Liver (tissue), 9 donors: Measurements from ENCODE around the gene IGFALS. TPM values are rescaled to one million over a fixed set of nuclear protein-coding genes. Genes with fewer than 3 reads are reported as not detected.
A peak's percentile ranks its signal among the peaks of the same experiment; 100 is the strongest.

Source experiments
- DNase-seq: peaks from one replicate; pipeline ENCODE4 v3.0.0-alpha.2; 2017; ENCODE audit warnings: low spot score
- H3K27ac ChIP-seq, 2 donors: one replicate each; pipeline ENCODE4 v1.7.0; 2013; ENCODE audit warnings: inconsistent platforms in 2 of 2, low read length in 2 of 2, control low read depth in 1 of 2, low read depth in 1 of 2, mild to moderate bottlenecking in 1 of 2
- H3K27me3 ChIP-seq, 4 donors: one replicate each; pipeline versions ENCODE4 v1.6.1 to v1.7.0; 2013; ENCODE audit warnings: low read length in 3 of 4, inconsistent platforms in 1 of 4, mild to moderate bottlenecking in 1 of 4, moderate library complexity in 1 of 4; ENCODE audit not compliant: control insufficient read depth in 4 of 4, insufficient read depth in 4 of 4
- H3K36me3 ChIP-seq, 4 donors: one replicate each; pipeline versions ENCODE4 v1.6.1 to v1.7.0; 2013; ENCODE audit warnings: low read length in 3 of 4, mild to moderate bottlenecking in 3 of 4, low read depth in 1 of 4, moderate library complexity in 1 of 4; ENCODE audit not compliant: control insufficient read depth in 4 of 4, insufficient read depth in 3 of 4
- H3K4me1 ChIP-seq, 4 donors: one replicate each; pipeline versions ENCODE4 v1.6.1 to v1.7.0; 2013; ENCODE audit warnings: low read length in 3 of 4, mild to moderate bottlenecking in 3 of 4, moderate library complexity in 1 of 4; ENCODE audit not compliant: control insufficient read depth in 4 of 4, insufficient read depth in 4 of 4
- H3K4me3 ChIP-seq, 3 donors: one replicate each; pipeline versions ENCODE4 v1.6.1 to v1.7.0; 2013; ENCODE audit warnings: low read length in 3 of 3, control low read depth in 1 of 3, low read depth in 1 of 3, mild to moderate bottlenecking in 1 of 3
- H3K9ac ChIP-seq, 2 donors: one replicate each; pipeline ENCODE4 v1.7.0; 2013; ENCODE audit warnings: low read length in 2 of 2, mild to moderate bottlenecking in 2 of 2, moderate library complexity in 2 of 2, control low read depth in 1 of 2, low read depth in 1 of 2
- H3K9me3 ChIP-seq, 4 donors: one replicate each; pipeline versions ENCODE4 v1.6.1 to v1.7.0; 2013; ENCODE audit warnings: low read length in 3 of 4; ENCODE audit not compliant: control insufficient read depth in 4 of 4
- EGR1 ChIP-seq, 2 donors: IDR thresholded peaks; 2 replicates each; pipeline ENCODE4 v1.6.1; 2016 to 2018; ENCODE audit warnings: antibody characterized with exemption in 2 of 2, low read depth in 2 of 2
- FOXA1 ChIP-seq: IDR thresholded peaks from 2 replicates; pipeline ENCODE4 v1.6.1; 2016; ENCODE audit warnings: antibody characterized with exemption
- FOXA2 ChIP-seq: IDR thresholded peaks from 2 replicates; pipeline ENCODE4 v1.6.1; 2016; ENCODE audit warnings: antibody characterized with exemption
- GABPA ChIP-seq, 2 donors: IDR thresholded peaks in 1 of 2; conservative IDR thresholded peaks in 1 of 2; 2 replicates each; pipeline ENCODE4 v1.6.1; 2016; ENCODE audit warnings: antibody characterized with exemption in 2 of 2, mild to moderate bottlenecking in 1 of 2, moderate library complexity in 1 of 2
- HNF4A ChIP-seq, 2 donors: conservative IDR thresholded peaks; 2 replicates each; pipeline ENCODE4 v1.6.1; 2016; ENCODE audit warnings: antibody characterized with exemption in 2 of 2, mild to moderate bottlenecking in 2 of 2
- HNF4G ChIP-seq: IDR thresholded peaks from 2 replicates; pipeline ENCODE4 v1.6.1; 2016; ENCODE audit warnings: antibody characterized with exemption
- JUND ChIP-seq, 2 donors: IDR thresholded peaks; 2 replicates each; pipeline ENCODE4 v1.6.1; 2016; ENCODE audit warnings: antibody characterized with exemption in 2 of 2
- NR2F2 ChIP-seq: IDR thresholded peaks from 2 replicates; pipeline ENCODE4 v1.6.1; 2016; ENCODE audit warnings: antibody characterized with exemption
- RAD21 ChIP-seq, 2 donors: IDR thresholded peaks; 2 replicates each; pipeline ENCODE4 v1.6.1; 2016; ENCODE audit warnings: antibody characterized with exemption in 2 of 2, mild to moderate bottlenecking in 2 of 2
- RXRA ChIP-seq, 2 donors: IDR thresholded peaks; 2 replicates each; pipeline ENCODE4 v1.6.1; 2017 to 2018; ENCODE audit warnings: antibody characterized with exemption in 2 of 2, mild to moderate bottlenecking in 1 of 2
- TAF1 ChIP-seq: conservative IDR thresholded peaks from 2 replicates; pipeline ENCODE4 v1.6.1; 2016; ENCODE audit warnings: antibody characterized with exemption, mild to moderate bottlenecking
- YY1 ChIP-seq: IDR thresholded peaks from 2 replicates; pipeline ENCODE4 v1.6.1; 2016; ENCODE audit warnings: antibody characterized with exemption, mild to moderate bottlenecking
- WGBS: extraction: QIAGEN DNeasy Blood & Tissue Kit; methylation state at CpG from one replicate; pipeline ENCODE4 v1.1.7; 2013; 5-methylcytosine and 5-hydroxymethylcytosine counted together
- polyA plus RNA-seq, 2 donors: library from polyadenylated mRNA; stranded (reverse) in 1 of 2; unstranded in 1 of 2; fragments of 200-250 nt in 1 of 2; fragments of >200 nt in 1 of 2; fragmentation: Nextera tagmentation in 1 of 2; extraction: Ambion mirVana in 1 of 2; gene quantifications; one replicate each; pipeline versions ENCODE4 v1.2.1 to v1.2.3, GENCODE V29; 2013 to 2015
- total RNA-seq, 2 donors: library from RNA; depleted of rRNA; stranded (reverse); fragments of >200 nt; gene quantifications; one replicate each; pipeline ENCODE4 v1.2.3, GENCODE V29; 2014
- TF ChIP-seq, protein P1 (sequence below): IDR thresholded peaks from 2 replicates; pipeline ENCODE4 v1.6.1; 2016; ENCODE audit warnings: antibody characterized with exemption
- TF ChIP-seq, protein P2 (sequence below): fragments of 150-350 bp; IDR thresholded peaks from 2 replicates; pipeline ENCODE4 v1.5.1; 2017; ENCODE audit warnings: improper control_type of control experiment, low read depth, low read length; ENCODE audit not compliant: missing input control
- TF ChIP-seq, protein P3 (sequence below): IDR thresholded peaks from 2 replicates; pipeline ENCODE4 v1.6.1; 2016; ENCODE audit warnings: antibody characterized with exemption, mild to moderate bottlenecking
- TF ChIP-seq, protein P4 (sequence below): IDR thresholded peaks from 2 replicates; pipeline ENCODE4 v1.6.1; 2016; ENCODE audit warnings: antibody characterized with exemption
- donor health status: healthy.
- donor health status: healthy.
- donor health status: healthy.
- donor health status: healthy.
- donor health status: healthy.

Gene IGFALS
- total and polyA plus RNA-seq, 4 donors, result 19.8 to 161 (median 68.4) TPM

DNA sequence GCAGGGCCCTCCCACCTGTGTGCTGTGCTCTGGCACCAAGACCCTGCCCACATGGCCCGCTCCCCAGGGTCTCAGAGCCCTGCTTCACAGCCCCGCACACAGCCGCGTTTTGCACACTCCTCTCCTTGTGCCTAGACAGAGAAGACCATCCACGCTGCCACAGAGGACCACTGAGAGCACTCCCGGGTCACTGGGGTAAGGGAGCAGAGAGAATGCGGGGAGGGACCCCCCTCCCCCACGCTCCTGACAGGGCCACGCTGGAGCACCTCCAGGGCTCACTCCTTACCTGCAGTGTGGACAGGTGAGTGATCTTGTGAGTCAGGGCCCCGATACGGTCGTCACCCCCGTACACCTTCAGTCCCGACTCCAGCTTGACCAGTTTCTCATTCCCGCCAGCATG is 26.1 kb upstream of the IGFALS start:
- no peak for DNase-seq
- Histone ChIP-seq H3K27me3 (no peaks in the 10 kb centered on the region), H3K36me3 (peaks cover 12 to 29% (median 28%) of the 10 kb centered on the region in 4 donors), H3K4me1 (peaks cover 8 to 88% (median 77%) of the 10 kb centered on the region in 4 donors), H3K27ac (no peak overlapping the region), H3K9ac (no peak overlapping the region), H3K9me3 (no peaks in the 10 kb centered on the region), H3K4me3 (no peak overlapping the region)
- TF ChIP-seq, protein P1, sequence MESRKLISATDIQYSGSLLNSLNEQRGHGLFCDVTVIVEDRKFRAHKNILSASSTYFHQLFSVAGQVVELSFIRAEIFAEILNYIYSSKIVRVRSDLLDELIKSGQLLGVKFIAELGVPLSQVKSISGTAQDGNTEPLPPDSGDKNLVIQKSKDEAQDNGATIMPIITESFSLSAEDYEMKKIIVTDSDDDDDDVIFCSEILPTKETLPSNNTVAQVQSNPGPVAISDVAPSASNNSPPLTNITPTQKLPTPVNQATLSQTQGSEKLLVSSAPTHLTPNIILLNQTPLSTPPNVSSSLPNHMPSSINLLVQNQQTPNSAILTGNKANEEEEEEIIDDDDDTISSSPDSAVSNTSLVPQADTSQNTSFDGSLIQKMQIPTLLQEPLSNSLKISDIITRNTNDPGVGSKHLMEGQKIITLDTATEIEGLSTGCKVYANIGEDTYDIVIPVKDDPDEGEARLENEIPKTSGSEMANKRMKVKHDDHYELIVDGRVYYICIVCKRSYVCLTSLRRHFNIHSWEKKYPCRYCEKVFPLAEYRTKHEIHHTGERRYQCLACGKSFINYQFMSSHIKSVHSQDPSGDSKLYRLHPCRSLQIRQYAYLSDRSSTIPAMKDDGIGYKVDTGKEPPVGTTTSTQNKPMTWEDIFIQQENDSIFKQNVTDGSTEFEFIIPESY, result no peak
- TF ChIP-seq NR2F2 (no peak), FOXA2 (no peak), YY1 (no peak), EGR1 (IDR thresholded peaks at IDR 0.05; ENCODE audit: low read depth in 2 of 2) (no peak)
- TF ChIP-seq, protein P2, sequence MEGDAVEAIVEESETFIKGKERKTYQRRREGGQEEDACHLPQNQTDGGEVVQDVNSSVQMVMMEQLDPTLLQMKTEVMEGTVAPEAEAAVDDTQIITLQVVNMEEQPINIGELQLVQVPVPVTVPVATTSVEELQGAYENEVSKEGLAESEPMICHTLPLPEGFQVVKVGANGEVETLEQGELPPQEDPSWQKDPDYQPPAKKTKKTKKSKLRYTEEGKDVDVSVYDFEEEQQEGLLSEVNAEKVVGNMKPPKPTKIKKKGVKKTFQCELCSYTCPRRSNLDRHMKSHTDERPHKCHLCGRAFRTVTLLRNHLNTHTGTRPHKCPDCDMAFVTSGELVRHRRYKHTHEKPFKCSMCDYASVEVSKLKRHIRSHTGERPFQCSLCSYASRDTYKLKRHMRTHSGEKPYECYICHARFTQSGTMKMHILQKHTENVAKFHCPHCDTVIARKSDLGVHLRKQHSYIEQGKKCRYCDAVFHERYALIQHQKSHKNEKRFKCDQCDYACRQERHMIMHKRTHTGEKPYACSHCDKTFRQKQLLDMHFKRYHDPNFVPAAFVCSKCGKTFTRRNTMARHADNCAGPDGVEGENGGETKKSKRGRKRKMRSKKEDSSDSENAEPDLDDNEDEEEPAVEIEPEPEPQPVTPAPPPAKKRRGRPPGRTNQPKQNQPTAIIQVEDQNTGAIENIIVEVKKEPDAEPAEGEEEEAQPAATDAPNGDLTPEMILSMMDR, result no peak
- TF ChIP-seq, protein P3, sequence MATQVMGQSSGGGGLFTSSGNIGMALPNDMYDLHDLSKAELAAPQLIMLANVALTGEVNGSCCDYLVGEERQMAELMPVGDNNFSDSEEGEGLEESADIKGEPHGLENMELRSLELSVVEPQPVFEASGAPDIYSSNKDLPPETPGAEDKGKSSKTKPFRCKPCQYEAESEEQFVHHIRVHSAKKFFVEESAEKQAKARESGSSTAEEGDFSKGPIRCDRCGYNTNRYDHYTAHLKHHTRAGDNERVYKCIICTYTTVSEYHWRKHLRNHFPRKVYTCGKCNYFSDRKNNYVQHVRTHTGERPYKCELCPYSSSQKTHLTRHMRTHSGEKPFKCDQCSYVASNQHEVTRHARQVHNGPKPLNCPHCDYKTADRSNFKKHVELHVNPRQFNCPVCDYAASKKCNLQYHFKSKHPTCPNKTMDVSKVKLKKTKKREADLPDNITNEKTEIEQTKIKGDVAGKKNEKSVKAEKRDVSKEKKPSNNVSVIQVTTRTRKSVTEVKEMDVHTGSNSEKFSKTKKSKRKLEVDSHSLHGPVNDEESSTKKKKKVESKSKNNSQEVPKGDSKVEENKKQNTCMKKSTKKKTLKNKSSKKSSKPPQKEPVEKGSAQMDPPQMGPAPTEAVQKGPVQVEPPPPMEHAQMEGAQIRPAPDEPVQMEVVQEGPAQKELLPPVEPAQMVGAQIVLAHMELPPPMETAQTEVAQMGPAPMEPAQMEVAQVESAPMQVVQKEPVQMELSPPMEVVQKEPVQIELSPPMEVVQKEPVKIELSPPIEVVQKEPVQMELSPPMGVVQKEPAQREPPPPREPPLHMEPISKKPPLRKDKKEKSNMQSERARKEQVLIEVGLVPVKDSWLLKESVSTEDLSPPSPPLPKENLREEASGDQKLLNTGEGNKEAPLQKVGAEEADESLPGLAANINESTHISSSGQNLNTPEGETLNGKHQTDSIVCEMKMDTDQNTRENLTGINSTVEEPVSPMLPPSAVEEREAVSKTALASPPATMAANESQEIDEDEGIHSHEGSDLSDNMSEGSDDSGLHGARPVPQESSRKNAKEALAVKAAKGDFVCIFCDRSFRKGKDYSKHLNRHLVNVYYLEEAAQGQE, result no peak
- 92% methylated on average over 15 of the region's 15 CpGs for WGBS

DNA sequence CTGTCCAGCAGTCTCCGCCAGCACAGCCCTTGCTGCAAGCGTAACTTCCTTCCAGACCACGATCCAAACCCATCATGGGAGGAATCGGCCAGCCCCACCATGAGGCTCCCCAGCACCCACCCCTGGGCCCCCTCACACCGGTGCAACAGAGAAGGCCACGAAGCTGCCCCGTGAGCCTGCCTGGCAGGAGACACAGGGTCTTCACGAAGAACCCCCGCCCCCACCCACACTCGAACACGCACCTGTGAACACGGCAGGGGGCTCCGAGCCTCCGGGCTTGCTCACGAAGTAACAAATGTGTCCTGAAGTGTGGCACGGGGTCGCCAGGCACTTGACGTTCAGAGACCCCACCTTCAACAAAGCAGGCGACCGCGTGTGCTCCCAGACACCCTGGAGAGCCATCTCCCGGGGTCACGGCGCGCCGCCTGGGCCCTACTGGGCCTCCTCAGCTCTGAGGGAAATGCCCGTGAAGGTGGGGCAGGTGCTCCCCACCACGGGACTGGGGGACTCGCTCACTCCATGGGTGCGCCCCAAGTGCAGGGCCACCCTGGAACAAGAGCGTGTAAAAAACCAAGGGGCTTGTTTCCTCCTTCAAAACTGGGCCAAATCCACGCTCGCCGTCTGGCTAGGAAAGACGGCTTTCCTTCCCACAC is 25.5 kb upstream of the IGFALS start:
- Histone ChIP-seq H3K4me1 (peaks cover 8 to 82% (median 71%) of the 10 kb centered on the region in 4 donors), H3K36me3 (peaks cover 12 to 29% (median 28%) of the 10 kb centered on the region in 4 donors), H3K27ac (no peak overlapping the region), H3K4me3 (no peak overlapping the region), H3K9me3 (no peaks in the 10 kb centered on the region), H3K9ac (no peak overlapping the region), H3K27me3 (no peaks in the 10 kb centered on the region)
- 96% methylated on average over 35 of the region's 35 CpGs for WGBS
- peak; percentile 35 for DNase-seq
- TF ChIP-seq FOXA1 (no peak), HNF4G (no peak), EGR1 (IDR thresholded peaks at IDR 0.05; ENCODE audit: low read depth in 2 of 2) (no peak), RXRA (IDR thresholded peaks at IDR 0.05) (no peak), GABPA (IDR thresholded peaks at IDR 0.05 in 1 of 2, conservative IDR thresholded peaks at IDR 0.05 in 1 of 2) (no peak), YY1 (no peak), TAF1 (no peak), JUND (IDR thresholded peaks at IDR 0.05) (no peak), HNF4A (conservative IDR thresholded peaks at IDR 0.05) (no peak), RAD21 (IDR thresholded peaks at IDR 0.05) (no peak), FOXA2 (no peak)
- TF ChIP-seq, protein P1, result no peak
- TF ChIP-seq, protein P3, result no peak
- TF ChIP-seq, protein P4, sequence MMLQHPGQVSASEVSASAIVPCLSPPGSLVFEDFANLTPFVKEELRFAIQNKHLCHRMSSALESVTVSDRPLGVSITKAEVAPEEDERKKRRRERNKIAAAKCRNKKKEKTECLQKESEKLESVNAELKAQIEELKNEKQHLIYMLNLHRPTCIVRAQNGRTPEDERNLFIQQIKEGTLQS, result no peak
